ENCODE measurements around the gene METTL13. TPM values are rescaled to one million over a fixed set of nuclear protein-coding genes. Genes with fewer than 3 reads are reported as not detected.

METTL13 gene
- total RNA-seq, 1 experiment from 2014 or later: 64.5 TPM

- no peak overlapping the region for H4K8ac ChIP-seq (replicated peaks; ENCODE audit: insufficient read length, low read depth, low read length)
- no peak overlapping the region for H3K9ac ChIP-seq (ENCODE audit: extremely low read depth, insufficient read length, low read length)
- no peak overlapping the region for H2BK20ac ChIP-seq (ENCODE audit: low read depth, low read length, poor library complexity, severe bottlenecking)
- Mint-ChIP-seq H3K4me1 (peaks cover 18 to 26% of the 10 kb centered on the region in 2 experiments), H3K9me3 (no peaks in the 10 kb centered on the region), H3K27me3 (ENCODE audit: low read depth) (no peaks in the 10 kb centered on the region), H3K36me3 (ENCODE audit: insufficient read depth in 1 of 3, low read depth in 3 of 3) (peaks cover 2 to 18% (median 8%) of the 10 kb centered on the region in 3 experiments; a peak in 5 of 7 replicates), H3K4me3 (no peak overlapping the region), H3K27ac (peak overlapping the region in 1 of 3 experiments; percentile 91; a peak in 2 of 7 replicates)
- no peak overlapping the region for H3K4me2 ChIP-seq (ENCODE audit: insufficient read depth, insufficient read length, low read length)
- H2BK15ac ChIP-seq (ENCODE audit: low read depth, low read length): no peak overlapping the region
- TF ChIP-seq CTCF (conservative IDR thresholded peaks at IDR 0.05): peak; percentile 85
- H3K23ac ChIP-seq (ENCODE audit: insufficient read length, low read depth, low read length): no peak overlapping the region
- H3K4ac ChIP-seq (ENCODE audit: low read depth, low read length): no peak overlapping the region
- H4K91ac ChIP-seq (ENCODE audit: insufficient read length, low read depth, low read length): no peak overlapping the region
- H3K14ac ChIP-seq (ENCODE audit: insufficient read depth, low read length): no peak overlapping the region
- H4K20me1 ChIP-seq (ENCODE audit: control insufficient read depth, insufficient read depth, insufficient read length): no peaks in the 10 kb centered on the region
- H2AFZ ChIP-seq (ENCODE audit: low read length): no peak overlapping the region
- no peak overlapping the region for H3K18ac ChIP-seq (ENCODE audit: insufficient read length, low read depth, low read length)
- H4K5ac ChIP-seq (ENCODE audit: insufficient read length, low read depth, low read length): no peak overlapping the region
- H3K9me3 ChIP-seq (ENCODE audit: control insufficient read depth, low read depth, low read length): no peaks in the 10 kb centered on the region
- H2BK5ac ChIP-seq (ENCODE audit: insufficient read length, low read length): no peak overlapping the region
- no peaks in the 10 kb centered on the region for H3K79me1 ChIP-seq (ENCODE audit: insufficient read depth, low read depth, low read length, poor library complexity, severe bottlenecking)
- peak overlapping the region; percentile 26 for H3T11ph ChIP-seq (ENCODE audit: low read length)
- peak overlapping the region; percentile 47 for H3K27ac ChIP-seq (ENCODE audit: insufficient read length, low read depth, low read length)
- no peaks in the 10 kb centered on the region for H3K27me3 ChIP-seq (ENCODE audit: insufficient read depth, low read length)
- WGBS (ENCODE audit: extremely low coverage, insufficient read length, low lambda C conversion rate): no CpG with 5 or more reads among the region's 2 CpGs
- DNase-seq: peak; percentile 57
- no peak overlapping the region for H2BK12ac ChIP-seq (ENCODE audit: insufficient read length, low read depth, low read length)
- no peaks in the 10 kb centered on the region for H3K79me2 ChIP-seq (ENCODE audit: insufficient read depth, low read length)
- no peak overlapping the region for H2BK120ac ChIP-seq (ENCODE audit: low read depth, low read length, poor library complexity, severe bottlenecking)
- H3K56ac ChIP-seq (ENCODE audit: insufficient read length, low read depth, low read length): no peak overlapping the region
- H2AK5ac ChIP-seq (ENCODE audit: insufficient read length, low read length): no peak overlapping the region
- H3K23me2 ChIP-seq (ENCODE audit: insufficient read length, low read depth, low read length, poor library complexity, severe bottlenecking): no peaks in the 10 kb centered on the region
- 0 out of 2 replicates have a peak, but pooled peaks cover 2% of the 10 kb centered on the region for H3K4me1 ChIP-seq (ENCODE audit: insufficient read depth, low read length)
These were observed 20.0 kb downstream of the METTL13 start for GRCh38 chr1:171801487-171801891.
